NCI-H524 (cell line): ENCODE measurements around the gene POLG2.
A peak's percentile ranks its signal among the peaks of the same experiment; 100 is the strongest.
"Not testable (repeated sequence)": the region's sequence is repeated elsewhere in the genome, so short reads cannot be mapped to it uniquely, and the experiment has no call there.

Experiments
- DNase-seq, 2 experiments: peaks; one replicate each; lab custom pipeline; 2025; lab: John Stamatoyannopoulos, UW

Gene POLG2

DNA sequence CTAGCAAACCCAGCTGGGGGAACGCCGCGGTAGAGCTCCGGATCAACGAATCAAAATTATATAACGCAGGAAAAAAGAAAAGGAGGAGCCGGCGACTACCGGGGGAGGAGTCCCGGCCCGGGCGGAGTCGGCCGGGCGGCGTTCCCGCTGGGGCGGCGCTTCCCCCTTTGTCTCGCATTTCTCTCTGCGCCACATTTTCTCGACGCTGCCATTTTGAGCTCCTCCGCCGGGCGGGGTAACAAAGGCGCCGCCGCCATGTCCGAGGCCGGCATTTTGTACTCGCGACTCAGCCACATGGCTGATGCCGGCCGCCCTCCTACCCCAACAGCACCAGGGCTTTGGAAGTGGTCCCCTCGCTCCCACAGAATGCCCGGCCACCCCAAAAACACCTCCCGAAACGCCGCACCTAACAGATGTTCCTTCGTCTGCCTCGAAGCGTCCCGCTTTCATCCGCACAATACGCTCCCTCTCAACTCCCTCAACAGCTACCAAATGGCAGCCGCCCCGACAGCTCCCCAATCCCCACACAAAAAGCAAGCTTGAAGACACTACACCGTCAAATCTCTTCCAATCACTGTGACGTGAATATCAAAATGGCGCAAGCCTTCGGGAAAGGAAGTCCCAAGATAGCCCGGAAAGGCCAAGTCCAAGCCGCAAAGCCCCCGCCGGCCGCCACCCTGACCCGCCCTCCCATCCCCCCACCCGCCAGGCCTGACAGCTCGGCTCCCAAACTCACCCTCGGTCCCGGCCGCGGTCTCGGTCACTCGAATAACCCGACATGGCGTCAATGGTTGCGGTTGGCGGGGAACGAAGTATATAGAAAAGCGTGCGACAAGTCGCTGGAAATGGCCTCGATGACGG, 8.7 kb upstream of the POLG2 start:
- peak; percentile 47 to 79 for DNase-seq

DNA sequence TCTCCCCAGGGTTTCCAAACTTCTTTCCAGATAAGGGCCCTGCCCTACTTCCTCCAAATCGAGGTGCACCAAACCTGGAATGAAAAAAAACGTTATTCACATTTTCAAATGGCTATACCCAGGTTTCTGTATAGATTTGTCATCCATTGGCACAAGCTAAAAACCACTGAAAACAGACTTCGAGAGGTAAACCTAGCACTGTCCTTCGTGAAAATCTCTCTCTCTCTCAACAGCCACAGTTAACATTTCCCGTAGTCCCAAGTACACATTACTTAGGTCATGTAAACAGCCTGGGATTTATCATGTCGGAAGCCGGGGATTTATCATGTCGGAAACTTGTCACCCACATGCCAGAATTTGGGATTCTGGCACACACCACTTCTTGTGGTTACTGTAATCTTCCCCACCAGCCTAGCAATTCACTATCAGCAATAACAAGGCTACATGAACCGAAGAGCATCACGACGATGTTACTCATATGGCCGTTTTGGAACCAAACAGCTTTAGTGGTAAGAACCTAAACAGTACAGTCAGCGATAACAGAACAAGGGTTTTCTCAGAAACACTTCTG, 8.0 kb upstream of the POLG2 start:
- peak in 1 of 2 experiments; percentile 41 for DNase-seq

- no peak for DNase-seq
These were observed 7.2 kb upstream of the POLG2 start for GRCh38 chr17:64503821-64504768.

- no peak for DNase-seq
These were observed 6.5 kb upstream of the POLG2 start for GRCh38 chr17:64503341-64503740.

- DNase-seq, result no peak
These were observed 6.0 kb upstream of the POLG2 start for GRCh38 chr17:64502809-64503208.

DNA sequence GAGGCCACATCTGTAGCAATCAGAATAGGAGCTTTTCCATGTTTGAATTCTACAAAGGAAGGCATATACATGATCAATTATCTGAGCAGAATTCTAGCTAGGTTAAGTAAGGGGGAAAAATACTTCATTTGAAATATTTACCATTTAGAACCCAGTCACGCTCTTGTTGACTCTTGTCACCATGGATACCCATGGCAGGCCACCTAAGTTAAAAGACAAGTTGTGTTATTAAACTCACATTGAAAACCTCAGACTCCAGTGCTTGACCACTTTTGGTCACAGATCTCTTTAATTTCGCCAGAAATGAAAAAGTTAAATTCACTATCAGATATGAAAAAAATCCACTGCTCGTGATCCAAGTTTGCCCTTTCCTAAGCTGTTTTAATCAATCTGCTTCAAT, 5.2 kb upstream of the POLG2 start:
- no peak for DNase-seq

- no peak for DNase-seq
These were observed 4.3 kb upstream of the POLG2 start for GRCh38 chr17:64500862-64501765.

- no peak for DNase-seq
These were observed 3.6 kb upstream of the POLG2 start for GRCh38 chr17:64500487-64500859.

GRCh38 chr17:64499805-64500486, 3.1 kb upstream of the POLG2 start:
- no peak for DNase-seq

GRCh38 chr17:64498308-64499203, 1.7 kb upstream of the POLG2 start:
- DNase-seq, result no peak

DNA sequence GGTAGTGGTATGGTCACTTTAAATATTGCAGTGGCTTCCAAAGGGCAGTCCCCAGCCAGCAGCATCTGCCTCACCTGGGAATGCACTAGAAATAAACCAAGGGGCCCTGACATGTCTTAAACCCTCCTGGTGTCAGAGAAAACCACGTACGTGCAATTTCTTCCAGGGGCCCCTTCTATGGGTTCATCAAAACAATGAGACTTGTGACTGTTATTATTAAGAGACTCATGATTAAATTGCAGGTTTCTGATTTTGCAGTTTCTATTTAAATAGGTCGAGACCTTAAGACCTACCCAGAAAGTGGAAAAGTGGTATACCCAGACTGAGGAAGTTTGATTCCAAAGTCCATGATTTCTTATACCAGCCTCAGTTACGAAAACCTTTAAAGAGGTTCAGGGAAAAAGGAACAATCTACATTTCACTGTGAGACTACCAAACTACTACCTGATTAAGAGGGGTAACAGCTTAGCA, 746 bp upstream of the POLG2 start:
- DNase-seq, result no peak

GRCh38 chr17:64496348-64496785, 487 bp downstream of the POLG2 start:
- DNase-seq, result peak; percentile 65 to 76

- DNase-seq, result not testable (repeated sequence)
These were observed 1.6 kb downstream of the POLG2 start for GRCh38 chr17:64495300-64495699.

DNA sequence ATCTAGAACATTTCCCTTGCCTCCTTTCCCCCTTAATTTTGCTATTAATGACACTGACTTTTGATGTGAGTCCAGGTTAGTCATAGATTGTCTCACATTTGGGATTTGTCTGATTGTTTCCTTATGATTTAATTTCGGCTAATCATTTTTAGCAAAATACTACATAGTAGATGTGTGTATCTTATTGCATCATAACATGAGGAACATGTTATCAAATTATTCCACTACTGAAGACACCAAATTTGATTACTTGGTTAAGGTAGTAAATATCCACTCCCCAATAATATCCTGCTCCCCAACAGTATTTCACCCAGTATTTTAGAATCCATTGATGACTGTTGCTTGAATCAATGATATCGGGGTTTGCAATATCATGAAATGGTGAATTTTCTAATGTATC, 2.7 kb downstream of the POLG2 start:
- DNase-seq, result no peak

GRCh38 chr17:64492481-64493109, 4.3 kb downstream of the POLG2 start:
- DNase-seq, result peak in 1 of 2 experiments; percentile 35

GRCh38 chr17:64491994-64492393, 4.9 kb downstream of the POLG2 start:
- DNase-seq, result no peak

DNA sequence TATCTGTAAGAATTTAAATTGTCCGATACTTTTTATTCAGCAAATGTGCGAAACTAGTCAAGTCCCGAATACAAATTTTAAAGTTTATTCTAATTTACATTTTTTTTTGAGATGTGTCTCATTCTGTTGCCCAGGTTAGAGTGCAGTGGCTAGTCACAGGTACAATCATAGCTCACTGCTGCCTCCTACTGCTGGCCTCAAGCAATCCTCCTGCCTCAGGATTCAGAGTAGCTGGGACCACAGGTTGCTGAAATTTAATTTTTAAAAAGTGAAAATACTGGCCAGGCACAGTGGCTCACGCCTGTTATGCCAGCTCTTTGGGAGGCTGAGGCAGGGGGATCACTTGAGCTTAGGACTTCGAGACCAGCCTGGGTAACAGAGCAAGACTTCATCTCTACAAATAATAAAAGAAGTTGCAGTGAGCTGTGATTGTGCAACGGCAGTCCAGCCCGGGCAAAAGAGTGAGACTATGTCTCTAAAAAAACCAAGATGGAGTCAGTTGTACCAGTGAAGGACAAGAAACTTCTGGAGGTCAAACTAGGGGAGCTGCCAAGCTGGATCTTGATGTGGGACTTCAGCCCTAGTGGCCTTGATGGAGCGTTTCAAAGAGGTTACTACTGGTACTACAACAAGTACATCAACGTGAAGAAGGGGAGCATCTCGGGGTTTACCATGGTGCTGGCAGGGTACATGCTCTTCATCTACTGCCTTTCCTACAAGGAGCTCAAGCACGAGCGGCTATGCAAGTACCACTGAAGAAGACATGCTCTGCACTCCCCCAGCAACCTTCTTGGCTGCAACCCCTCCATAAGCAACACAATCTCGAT, 5.6 kb downstream of the POLG2 start:
- DNase-seq, result peak in 1 of 2 experiments; percentile 9

DNA sequence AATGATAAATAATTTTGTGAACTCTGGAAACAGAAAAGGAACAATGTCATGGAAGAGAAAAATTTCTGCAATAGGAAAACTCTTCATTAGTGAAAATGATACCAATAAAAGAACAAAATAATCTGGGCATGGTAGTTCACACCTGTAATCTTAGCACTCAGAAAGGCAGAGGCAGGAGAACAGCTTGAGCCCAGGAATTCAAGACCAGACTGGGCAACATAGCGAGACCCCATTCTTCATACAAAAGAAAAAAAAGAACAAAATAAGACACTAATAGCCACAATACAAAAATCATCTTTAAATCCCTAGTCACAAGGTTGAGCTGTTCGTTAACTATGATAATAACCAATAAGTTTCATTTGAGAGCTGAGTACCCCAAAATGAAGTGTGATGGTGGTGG, 8.6 kb downstream of the POLG2 start:
- DNase-seq, result no peak
